NCI-H2029 treated with DMSO at 0.1 percent for 48 hours (cell line): ENCODE data around the gene SLC36A4.
"Not testable (repeated sequence)": the region's sequence is repeated elsewhere in the genome, so short reads cannot be mapped to it uniquely, and the experiment has no call there.

Experiments used
- DNase-seq: peaks from one replicate; lab custom pipeline; 2025; lab: John Stamatoyannopoulos, UW

The SLC36A4 gene

GRCh38 chr11:93197380-93198214 is at the start of gene SLC36A4:
TSS of gene SLC36A4 (minus strand) at chr11:93197991. CDS start at chr11:93197832, 159 bp downstream.
- peak; percentile 93 for DNase-seq

GRCh38 chr11:93246790-93247189 is 49.0 kb upstream of the SLC36A4 start:
- not testable (repeated sequence) for DNase-seq

GRCh38 chr11:93244018-93244417 is 46.2 kb upstream of the SLC36A4 start:
- DNase-seq: no peak

GRCh38 chr11:93239966-93240365 is 42.2 kb upstream of the SLC36A4 start:
- DNase-seq: no peak

- no peak for DNase-seq
Measured at GRCh38 chr11:93238956-93239355, 41.2 kb upstream of the SLC36A4 start.

- DNase-seq: no peak
Measured at GRCh38 chr11:93236741-93237675, 39.2 kb upstream of the SLC36A4 start.

- DNase-seq: peak; percentile 73
Measured at GRCh38 chr11:93234602-93235207, 36.9 kb upstream of the SLC36A4 start.

GRCh38 chr11:93229876-93230275 is 32.1 kb upstream of the SLC36A4 start:
- DNase-seq: no peak

GRCh38 chr11:93225662-93226061 is 27.9 kb upstream of the SLC36A4 start:
- DNase-seq: peak; percentile 65

GRCh38 chr11:93221539-93221938 is 23.7 kb upstream of the SLC36A4 start:
- DNase-seq: no peak

GRCh38 chr11:93220078-93220477 is 22.3 kb upstream of the SLC36A4 start:
- DNase-seq: no peak

- no peak for DNase-seq
Measured at GRCh38 chr11:93219440-93219839, 21.6 kb upstream of the SLC36A4 start.

GRCh38 chr11:93216511-93217101 is 18.8 kb upstream of the SLC36A4 start:
- peak; percentile 99 for DNase-seq

- no peak for DNase-seq
Measured at GRCh38 chr11:93213622-93214021, 15.8 kb upstream of the SLC36A4 start.

- DNase-seq: no peak
Measured at GRCh38 chr11:93212094-93212493, 14.3 kb upstream of the SLC36A4 start.

- DNase-seq: no peak
Measured at GRCh38 chr11:93209466-93209865, 11.7 kb upstream of the SLC36A4 start.

- DNase-seq: no peak
Measured at GRCh38 chr11:93208663-93209270, 11.0 kb upstream of the SLC36A4 start.

- no peak for DNase-seq
Measured at GRCh38 chr11:93199616-93200015, 1.8 kb upstream of the SLC36A4 start.

GRCh38 chr11:93198215-93198845 is 539 bp upstream of the SLC36A4 start:
- no peak for DNase-seq

GRCh38 chr11:93196816-93197379 is 893 bp downstream of the SLC36A4 start:
- DNase-seq: peak; percentile 93
